ENCODE measurements around the gene KCNJ5. TPM values are rescaled to one million over a fixed set of nuclear protein-coding genes. Genes with fewer than 3 reads are reported as not detected.

KCNJ5 gene
- polyA plus RNA-seq, 2 of the 4 experiments (the other 2 are of a cell fraction): 0.04 TPM; not detected in 1

- H3K4me1 ChIP-seq: no peaks in the 10 kb centered on the region
- DNase-seq (ENCODE audit: low read depth in 1 of 2, low spot score in 1 of 2): no peak
- FAIRE-seq: no peak
- CTCF ChIA-PET: interaction anchor here (0.8 to 3.4 kb wide), 4 partner anchors 19 to 50 kb away, joined by 3 to 13 read pairs (median 4); no protein-coding TSS in a partner anchor
- H3K4me3 ChIP-seq: no peak overlapping the region
- POLR2A ChIA-PET: no interaction called here
- no peaks in the 10 kb centered on the region for H3K9me3 ChIP-seq
- H3K4me2 ChIP-seq: no peak overlapping the region
- 66% methylated on average over 10 of the region's 10 CpGs for WGBS (ENCODE audit: missing lambda C conversion rate)
- no peak overlapping the region for H3K27ac ChIP-seq
- no peak for ATAC-seq
- TF ChIP-seq FOXS1 (CRISPR knock-in tag; IDR thresholded peaks at IDR 0.05): no peak
- TF ChIP-seq POLR2AphosphoS2 (conservative IDR thresholded peaks at IDR 0.05; ENCODE audit: low read length): no peak
- TF ChIP-seq NR3C1 (IDR thresholded peaks at IDR 0.05): no peak
- no peak for TF ChIP-seq PHF8 (IDR thresholded peaks at IDR 0.05; ENCODE audit: borderline replicate concordance, low read depth)
- TF ChIP-seq SREBF2 (IDR thresholded peaks at IDR 0.05): no peak
- no peak for TF ChIP-seq ATOH8 (CRISPR knock-in tag; IDR thresholded peaks at IDR 0.05; ENCODE audit: low read depth)
- no peak for TF ChIP-seq HOXB13 (CRISPR knock-in tag; IDR thresholded peaks at IDR 0.05; ENCODE audit: low read depth)
- no peak for TF ChIP-seq RARB (CRISPR knock-in tag; IDR thresholded peaks at IDR 0.05)
- no peak for TF ChIP-seq KDM5A (IDR thresholded peaks at IDR 0.05)
- no peak for TF ChIP-seq HES2 (IDR thresholded peaks at IDR 0.05)
- TF ChIP-seq CHD2 (IDR thresholded peaks at IDR 0.05; ENCODE audit: low read length, partially characterized antibody): no peak
- TF ChIP-seq EHF (CRISPR knock-in tag; IDR thresholded peaks at IDR 0.05): no peak
- TF ChIP-seq MAZ (IDR thresholded peaks at IDR 0.05; ENCODE audit: borderline replicate concordance, low read depth, low read length): no peak
- no peak for TF ChIP-seq REST (IDR thresholded peaks at IDR 0.05)
- no peak for TF ChIP-seq HEYL (CRISPR knock-in tag; IDR thresholded peaks at IDR 0.05)
- TF ChIP-seq ZNF302 (CRISPR knock-in tag; IDR thresholded peaks at IDR 0.05): no peak
- TF ChIP-seq CTCF (IDR thresholded peaks at IDR 0.05): no peak
- TF ChIP-seq CEBPB (IDR thresholded peaks at IDR 0.05): no peak
- TF ChIP-seq RCOR1 (IDR thresholded peaks at IDR 0.05; ENCODE audit: low read depth, low read length): no peak
Observed at GRCh38 chr11:128934926-128935325, 43.8 kb downstream of the KCNJ5 start.

GRCh38 chr11:128936606-128937251 is 45.6 kb downstream of the KCNJ5 start:
- no peak overlapping the region for H3K27ac ChIP-seq
- WGBS (ENCODE audit: missing lambda C conversion rate): 68% methylated on average over 10 of the region's 16 CpGs
- no peak overlapping the region for H3K4me2 ChIP-seq
- DNase-seq (ENCODE audit: low read depth in 1 of 2, low spot score in 1 of 2) (no peak), FAIRE-seq (no peak), ATAC-seq (no peak)
- H3K4me1 ChIP-seq: no peaks in the 10 kb centered on the region
- CTCF ChIA-PET: interaction anchor here (0.8 to 3.4 kb wide), 2 partner anchors 20 to 52 kb away, joined by 3 to 13 read pairs; no protein-coding TSS in a partner anchor
- H3K9me3 ChIP-seq: no peaks in the 10 kb centered on the region
- POLR2A ChIA-PET: no interaction called here
- TF ChIP-seq CHD2 (IDR thresholded peaks at IDR 0.05; ENCODE audit: low read length, partially characterized antibody) (no peak), CHD4 (IDR thresholded peaks at IDR 0.05; ENCODE audit: borderline replicate concordance) (no peak), ESRRA (IDR thresholded peaks at IDR 0.05; ENCODE audit: borderline replicate concordance, low read length) (no peak), EP300 (IDR thresholded peaks at IDR 0.05) (no peak), HOXB5 (CRISPR knock-in tag; IDR thresholded peaks at IDR 0.05) (no peak), POLR2A (IDR thresholded peaks at IDR 0.05; ENCODE audit: low read length) (no peak), ELK1 (IDR thresholded peaks at IDR 0.05; ENCODE audit: low read depth, low read length) (no peak), HOXB13 (CRISPR knock-in tag; IDR thresholded peaks at IDR 0.05; ENCODE audit: low read depth) (no peak)
- no peak overlapping the region for H3K4me3 ChIP-seq

All from A549 (cell line).